Uterus (tissue), 2 donors: Measurements from ENCODE around the gene GPR161.

Source experiments
- POLR2A ChIP-seq, 2 donors: fragments of 450-650 bp; IDR thresholded peaks; one replicate each; pipeline ENCODE4 v1.6.1; 2016; ENCODE audit warnings: antibody characterized with exemption in 2 of 2, mild to moderate bottlenecking in 1 of 2, moderate library complexity in 1 of 2
- TF ChIP-seq, protein P1 (sequence below), 4 experiments: fragments of 200-600 bp in 2 of 4; fragments of 450-650 bp in 2 of 4; sonication (generic) in 2 of 4; IDR thresholded peaks; one replicate each; pipeline ENCODE4 v1.5.1; 2016 to 2019; ENCODE audit warnings: antibody characterized with exemption in 4 of 4, mild to moderate bottlenecking in 2 of 4, moderate library complexity in 1 of 4

- TF ChIP-seq, protein P1, sequence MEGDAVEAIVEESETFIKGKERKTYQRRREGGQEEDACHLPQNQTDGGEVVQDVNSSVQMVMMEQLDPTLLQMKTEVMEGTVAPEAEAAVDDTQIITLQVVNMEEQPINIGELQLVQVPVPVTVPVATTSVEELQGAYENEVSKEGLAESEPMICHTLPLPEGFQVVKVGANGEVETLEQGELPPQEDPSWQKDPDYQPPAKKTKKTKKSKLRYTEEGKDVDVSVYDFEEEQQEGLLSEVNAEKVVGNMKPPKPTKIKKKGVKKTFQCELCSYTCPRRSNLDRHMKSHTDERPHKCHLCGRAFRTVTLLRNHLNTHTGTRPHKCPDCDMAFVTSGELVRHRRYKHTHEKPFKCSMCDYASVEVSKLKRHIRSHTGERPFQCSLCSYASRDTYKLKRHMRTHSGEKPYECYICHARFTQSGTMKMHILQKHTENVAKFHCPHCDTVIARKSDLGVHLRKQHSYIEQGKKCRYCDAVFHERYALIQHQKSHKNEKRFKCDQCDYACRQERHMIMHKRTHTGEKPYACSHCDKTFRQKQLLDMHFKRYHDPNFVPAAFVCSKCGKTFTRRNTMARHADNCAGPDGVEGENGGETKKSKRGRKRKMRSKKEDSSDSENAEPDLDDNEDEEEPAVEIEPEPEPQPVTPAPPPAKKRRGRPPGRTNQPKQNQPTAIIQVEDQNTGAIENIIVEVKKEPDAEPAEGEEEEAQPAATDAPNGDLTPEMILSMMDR (IDR thresholded peaks at IDR 0.05) = no peak
- no peak for TF ChIP-seq POLR2A (IDR thresholded peaks at IDR 0.05)
Observed at GRCh38 chr1:168045311-168045710, 91.4 kb downstream of the GPR161 start.
